ENCODE results near the gene IFI35. TPM values are rescaled to one million over a fixed set of nuclear protein-coding genes. Genes with fewer than 3 reads are reported as not detected.
A peak's percentile ranks its signal among the peaks of the same experiment; 100 is the strongest.

Gene IFI35
- total RNA-seq, 1 experiment from 2014 or later, result 19.7 TPM

GRCh38 chr17:42980274-42980765 is 26.3 kb upstream of the IFI35 start, which contains the start of gene RUNDC1:
RUNDC1 (plus strand) TSS chr17:42980565; CDS start chr17:42980577, 12 bp downstream.
- peak within 1 kb of the TSS; percentile 80 for H2AFZ ChIP-seq
- intact Hi-C loops (cut with micrococcal nuclease; ENCODE audit: unreplicated experiment), result loop anchor here (1.0 kb wide), 1 partner anchor 10 kb away; no protein-coding TSS in a partner anchor
- POLR2A ChIA-PET (ENCODE audit: unreplicated experiment), result no interaction called here

GRCh38 chr17:42980766-42981397 is 25.7 kb upstream of the IFI35 start:
- H3F3A ChIP-seq (ENCODE audit: insufficient read depth, low read depth), result no peaks in the 10 kb centered on the region; the same call in 1 of the 2 replicates
- peaks cover 4% of the 10 kb centered on the region; the same call in 1 of the 2 replicates for H4K20me1 ChIP-seq (ENCODE audit: insufficient read depth)
- no peaks in the 10 kb centered on the region for H3K9me2 ChIP-seq (ENCODE audit: insufficient read depth)
- peak overlapping the region; percentile 95 for H3K4me2 ChIP-seq
- no peaks in the 10 kb centered on the region for H3K27me3 ChIP-seq (ENCODE audit: insufficient read depth, low read depth)
- TF ChIP-seq EZH2 (IDR thresholded peaks at IDR 0.05; ENCODE audit: low read depth) (no peak), CTCF (conservative IDR thresholded peaks at IDR 0.05) (no peak)
- H3K4me3 ChIP-seq, result peak overlapping the region; percentile 81
- H3K36me3 ChIP-seq (ENCODE audit: low read depth), result 0 out of 2 replicates have a peak, but pooled peaks cover 4% of the 10 kb centered on the region
- BruUV-seq (replicated peaks), result no TSS peak
- ChIA-PET CTCF (no interaction called here), POLR2A (ENCODE audit: unreplicated experiment) (no interaction called here)
- peak in 1 of 2 experiments; percentile 29 for DNase-seq
- H2AFZ ChIP-seq, result peak overlapping the region; percentile 80
- H3K4me1 ChIP-seq (replicated peaks; ENCODE audit: insufficient read depth), result peaks cover 20% of the 10 kb centered on the region
- intact Hi-C loops (cut with micrococcal nuclease; ENCODE audit: unreplicated experiment), result loop anchor here (1.0 kb wide), 1 partner anchor 9 kb away; no protein-coding TSS in a partner anchor
- H3K9me3 ChIP-seq (ENCODE audit: insufficient read depth, low read depth), result no peaks in the 10 kb centered on the region
- H3K27ac ChIP-seq, result peak overlapping the region; percentile 25; the same call in 1 of the 2 replicates
- peaks cover 47% of the 10 kb centered on the region for H3K79me2 ChIP-seq (ENCODE audit: low read depth)

More at GRCh38 chr17:42980274-42980765, 26.3 kb upstream of the IFI35 start, which contains the start of gene RUNDC1:
- peaks cover 44% of the 10 kb centered on the region for H3K79me2 ChIP-seq (ENCODE audit: low read depth)
- DNase-seq, result peak; percentile 80 to 90
- H3K4me2 ChIP-seq, result peak within 1 kb of the TSS; percentile 95
- peak within 1 kb of the TSS; percentile 25; the same call in 1 of the 2 replicates for H3K27ac ChIP-seq
- H3K9me3 ChIP-seq (ENCODE audit: insufficient read depth, low read depth), result no peaks in the 10 kb centered on the region
- H3F3A ChIP-seq (ENCODE audit: insufficient read depth, low read depth), result no peaks in the 10 kb centered on the region; the same call in 1 of the 2 replicates
- no TSS peak for BruUV-seq (replicated peaks)
- TF ChIP-seq CTCF (conservative IDR thresholded peaks at IDR 0.05) (no peak), EZH2 (IDR thresholded peaks at IDR 0.05; ENCODE audit: low read depth) (no peak)
- peaks cover 20% of the 10 kb centered on the region for H3K4me1 ChIP-seq (replicated peaks; ENCODE audit: insufficient read depth)
- peak within 1 kb of the TSS; percentile 81 for H3K4me3 ChIP-seq
- peaks cover 4% of the 10 kb centered on the region; the same call in 1 of the 2 replicates for H4K20me1 ChIP-seq (ENCODE audit: insufficient read depth)
- no peaks in the 10 kb centered on the region for H3K27me3 ChIP-seq (ENCODE audit: insufficient read depth, low read depth)
- H3K9me2 ChIP-seq (ENCODE audit: insufficient read depth), result no peaks in the 10 kb centered on the region
- CTCF ChIA-PET, result no interaction called here
- H3K36me3 ChIP-seq (ENCODE audit: low read depth), result 0 out of 2 replicates have a peak, but pooled peaks cover 4% of the 10 kb centered on the region

GRCh38 chr17:42982266-42982665 is 24.3 kb upstream of the IFI35 start:
- Histone ChIP-seq H3K36me3 (ENCODE audit: low read depth) (peaks cover 11% of the 10 kb centered on the region; the same call in 1 of the 2 replicates), H4K20me1 (ENCODE audit: insufficient read depth) (peaks cover 4% of the 10 kb centered on the region; the same call in 1 of the 2 replicates), H3K4me3 (peak overlapping the region; percentile 81; the same call in 1 of the 2 replicates), H3K9me2 (ENCODE audit: insufficient read depth) (no peaks in the 10 kb centered on the region), H3K9me3 (ENCODE audit: insufficient read depth, low read depth) (no peaks in the 10 kb centered on the region), H3K27ac (0 out of 2 replicates have a peak overlapping the region, but pooled peaks have one; percentile 37), H2AFZ (no peak overlapping the region), H3K4me2 (peak overlapping the region; percentile 95), H3F3A (ENCODE audit: insufficient read depth, low read depth) (peaks cover 4% of the 10 kb centered on the region; the same call in 1 of the 2 replicates), H3K4me1 (replicated peaks; ENCODE audit: insufficient read depth) (peaks cover 20% of the 10 kb centered on the region), H3K27me3 (ENCODE audit: insufficient read depth, low read depth) (no peaks in the 10 kb centered on the region), H3K79me2 (ENCODE audit: low read depth) (peaks cover 51% of the 10 kb centered on the region)
- DNase-seq, result no peak
- POLR2A ChIA-PET (ENCODE audit: unreplicated experiment), result no interaction called here
- TF ChIP-seq EZH2 (IDR thresholded peaks at IDR 0.05; ENCODE audit: low read depth), result no peak
- no peak for TF ChIP-seq CTCF (conservative IDR thresholded peaks at IDR 0.05)
- no TSS peak for BruUV-seq (replicated peaks)
- CTCF ChIA-PET, result interaction anchor here (0.6 kb wide), 1 partner anchor 109 kb away, joined by 3 read pairs; no protein-coding TSS in a partner anchor
- intact Hi-C loops (cut with micrococcal nuclease; ENCODE audit: unreplicated experiment), result no loop called here

Measured in PC-9 (cell line).